ENCODE measurements around the gene MAPK8IP2. TPM values are rescaled to one million over a fixed set of nuclear protein-coding genes. Genes with fewer than 3 reads are reported as not detected.
A peak's percentile ranks its signal among the peaks of the same experiment; 100 is the strongest.

MAPK8IP2 gene
- total RNA-seq, 1 experiment from 2014 or later = 1.3 TPM

DNA sequence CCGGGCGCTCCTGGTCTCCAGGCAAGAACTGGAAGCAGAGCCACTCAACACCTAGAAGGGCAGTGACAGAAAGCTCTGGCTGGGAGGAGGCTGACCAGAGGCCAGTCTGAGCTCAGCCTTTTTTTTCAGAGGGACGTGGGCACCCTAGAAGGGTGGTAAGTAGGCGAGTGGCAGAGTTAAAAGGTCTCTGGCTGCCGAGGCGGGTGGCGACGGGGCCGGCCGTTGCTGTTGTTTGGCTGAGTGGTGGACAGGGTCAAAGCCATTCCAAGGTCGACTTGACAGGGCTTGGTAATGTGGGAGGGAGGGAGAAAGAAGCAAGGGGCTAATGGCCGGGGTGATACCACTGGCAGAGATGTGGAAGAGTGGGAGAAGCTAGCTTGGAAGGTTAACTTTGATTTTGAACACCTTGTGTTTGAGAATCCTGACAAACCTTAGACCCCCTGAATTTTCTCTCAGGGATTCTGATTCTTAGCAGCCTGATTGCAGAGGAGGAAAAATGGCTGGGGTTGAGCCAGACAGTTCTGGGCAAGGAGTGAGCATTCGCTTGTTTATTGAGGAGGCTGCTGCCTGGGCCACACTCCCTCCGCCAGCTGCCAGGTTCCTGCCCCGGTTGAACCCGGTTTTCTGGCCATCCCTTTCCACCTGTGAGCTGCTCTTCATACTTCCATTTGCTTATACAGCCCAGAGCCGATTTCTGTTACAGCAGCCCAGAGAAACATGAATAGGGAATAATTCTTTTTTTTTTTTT is 37.0 kb upstream of the MAPK8IP2 start:
- H3K4me1 ChIP-seq (ENCODE audit: low read length) = peaks cover 9% of the 10 kb centered on the region
- H4K20me1 ChIP-seq (ENCODE audit: insufficient read depth, low read depth, low read length) = no peaks in the 10 kb centered on the region
- H3K4me3 ChIP-seq (ENCODE audit: low read length) = peak overlapping the region; percentile 96
- peak overlapping the region; percentile 95 for H2AFZ ChIP-seq (ENCODE audit: low read length)
- no peak for DNase-seq
- no peaks in the 10 kb centered on the region for H3K79me2 ChIP-seq (ENCODE audit: low read length)
- H3K4me2 ChIP-seq (ENCODE audit: low read depth, low read length, poor library complexity, severe bottlenecking) = peak overlapping the region; percentile 100
- no peaks in the 10 kb centered on the region for H3K9me2 ChIP-seq (replicated peaks; ENCODE audit: insufficient read depth, low read length)
- peak overlapping the region; percentile 85 for H3K9ac ChIP-seq (ENCODE audit: low read length)
- H3K27ac ChIP-seq (ENCODE audit: low read length) = no peak overlapping the region
- H3K9me3 ChIP-seq (ENCODE audit: low read length) = no peaks in the 10 kb centered on the region
- peaks cover 2% of the 10 kb centered on the region for H3K36me3 ChIP-seq (ENCODE audit: insufficient read depth, low read length)
- H3K27me3 ChIP-seq (ENCODE audit: low read length) = no peaks in the 10 kb centered on the region

DNA sequence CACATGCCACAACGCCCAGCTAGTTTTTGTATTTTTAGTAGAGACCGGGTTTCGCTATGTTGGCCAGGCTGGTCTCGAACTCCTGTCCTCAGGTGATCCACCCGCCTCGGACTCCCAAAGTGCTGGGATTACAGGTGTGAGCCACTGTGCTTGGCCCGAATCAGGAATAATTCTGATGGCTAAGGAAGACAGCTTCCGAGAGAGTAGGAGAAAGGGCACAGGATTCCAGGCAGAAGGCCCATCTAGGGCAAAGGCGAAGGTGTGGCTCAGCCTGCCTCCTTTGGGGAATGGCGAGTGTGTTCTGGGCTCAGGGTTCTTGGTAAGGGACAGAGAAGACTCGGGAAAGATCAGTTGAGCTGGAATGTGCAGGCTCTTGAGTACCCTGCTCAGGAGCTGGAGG is 36.3 kb upstream of the MAPK8IP2 start:
- H3K9me2 ChIP-seq (replicated peaks; ENCODE audit: insufficient read depth, low read length) = no peaks in the 10 kb centered on the region
- peaks cover 9% of the 10 kb centered on the region for H3K36me3 ChIP-seq (ENCODE audit: insufficient read depth, low read length)
- H3K79me2 ChIP-seq (ENCODE audit: low read length) = no peaks in the 10 kb centered on the region
- no peaks in the 10 kb centered on the region for H3K27me3 ChIP-seq (ENCODE audit: low read length)
- no peak overlapping the region for H3K4me2 ChIP-seq (ENCODE audit: low read depth, low read length, poor library complexity, severe bottlenecking)
- DNase-seq = no peak
- H3K9me3 ChIP-seq (ENCODE audit: low read length) = no peaks in the 10 kb centered on the region
- H3K4me1 ChIP-seq (ENCODE audit: low read length) = peaks cover 9% of the 10 kb centered on the region
- H4K20me1 ChIP-seq (ENCODE audit: insufficient read depth, low read depth, low read length) = no peaks in the 10 kb centered on the region
- H3K9ac ChIP-seq (ENCODE audit: low read length) = no peak overlapping the region
- no peak overlapping the region for H2AFZ ChIP-seq (ENCODE audit: low read length)
- no peak overlapping the region for H3K27ac ChIP-seq (ENCODE audit: low read length)
- H3K4me3 ChIP-seq (ENCODE audit: low read length) = no peak overlapping the region

DNA sequence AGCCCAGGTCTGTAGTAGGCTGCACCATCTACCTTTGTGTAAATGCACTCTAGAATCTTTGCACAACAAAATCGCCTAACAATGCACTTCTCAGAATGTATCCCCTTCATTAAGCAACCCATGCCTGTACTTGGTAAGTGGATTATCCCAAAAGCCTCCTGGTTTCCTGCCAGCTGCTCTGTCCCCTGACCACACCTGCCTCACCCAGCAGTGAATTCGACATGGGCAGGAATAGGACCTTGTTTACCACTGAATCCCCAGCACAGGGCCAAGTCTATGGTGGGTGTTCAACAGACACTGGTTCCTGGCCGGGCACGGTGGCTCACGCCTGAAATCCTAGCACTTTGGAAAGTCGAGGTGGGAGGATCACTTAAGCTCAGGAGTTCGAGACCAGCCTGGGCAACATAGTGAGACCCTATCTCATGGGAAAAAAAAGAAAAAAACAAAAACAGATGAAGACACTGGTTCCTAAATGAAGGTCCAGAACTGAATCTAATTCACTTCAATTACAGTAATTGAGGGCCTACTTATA is 32.8 kb upstream of the MAPK8IP2 start:
- Histone ChIP-seq H3K4me3 (ENCODE audit: low read length) (no peak overlapping the region), H3K27me3 (ENCODE audit: low read length) (no peaks in the 10 kb centered on the region), H3K9me2 (replicated peaks; ENCODE audit: insufficient read depth, low read length) (no peaks in the 10 kb centered on the region), H2AFZ (ENCODE audit: low read length) (no peak overlapping the region), H3K4me2 (ENCODE audit: low read depth, low read length, poor library complexity, severe bottlenecking) (no peak overlapping the region), H3K36me3 (ENCODE audit: insufficient read depth, low read length) (peaks cover 21% of the 10 kb centered on the region), H3K9ac (ENCODE audit: low read length) (no peak overlapping the region), H3K4me1 (ENCODE audit: low read length) (peaks cover 9% of the 10 kb centered on the region), H3K79me2 (ENCODE audit: low read length) (no peaks in the 10 kb centered on the region), H3K27ac (ENCODE audit: low read length) (no peak overlapping the region), H3K9me3 (ENCODE audit: low read length) (no peaks in the 10 kb centered on the region), H4K20me1 (ENCODE audit: insufficient read depth, low read depth, low read length) (no peaks in the 10 kb centered on the region)
- DNase-seq = no peak

DNA sequence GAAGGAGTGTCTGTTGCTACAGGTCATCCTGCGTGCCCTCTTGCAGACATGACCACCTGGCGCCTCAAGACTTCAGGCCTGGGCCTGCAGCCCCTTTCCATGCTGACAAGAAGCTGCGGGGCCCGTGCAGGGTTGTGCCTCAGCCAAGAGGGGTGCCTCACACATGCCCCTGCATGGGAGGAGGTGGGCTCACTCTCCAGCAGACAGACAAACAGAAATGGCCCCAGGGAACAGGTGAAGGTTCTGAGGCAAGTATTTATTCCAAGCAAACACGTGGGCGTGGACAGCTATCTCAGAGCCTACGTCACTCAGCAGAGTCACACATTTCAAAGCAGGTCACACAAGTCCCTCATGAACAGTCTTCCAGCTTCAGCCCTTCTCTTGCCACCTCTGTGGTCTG is 32.0 kb upstream of the MAPK8IP2 start:
- H4K20me1 ChIP-seq (ENCODE audit: insufficient read depth, low read depth, low read length) = no peaks in the 10 kb centered on the region
- no peaks in the 10 kb centered on the region for H3K9me2 ChIP-seq (replicated peaks; ENCODE audit: insufficient read depth, low read length)
- no peak overlapping the region for H3K9ac ChIP-seq (ENCODE audit: low read length)
- no peaks in the 10 kb centered on the region for H3K79me2 ChIP-seq (ENCODE audit: low read length)
- peaks cover 21% of the 10 kb centered on the region for H3K36me3 ChIP-seq (ENCODE audit: insufficient read depth, low read length)
- H3K27me3 ChIP-seq (ENCODE audit: low read length) = no peaks in the 10 kb centered on the region
- peaks cover 2% of the 10 kb centered on the region for H3K4me1 ChIP-seq (ENCODE audit: low read length)
- DNase-seq = no peak
- no peaks in the 10 kb centered on the region for H3K9me3 ChIP-seq (ENCODE audit: low read length)
- no peak overlapping the region for H3K4me3 ChIP-seq (ENCODE audit: low read length)
- H2AFZ ChIP-seq (ENCODE audit: low read length) = no peak overlapping the region
- H3K4me2 ChIP-seq (ENCODE audit: low read depth, low read length, poor library complexity, severe bottlenecking) = no peak overlapping the region
- no peak overlapping the region for H3K27ac ChIP-seq (ENCODE audit: low read length)

DNA sequence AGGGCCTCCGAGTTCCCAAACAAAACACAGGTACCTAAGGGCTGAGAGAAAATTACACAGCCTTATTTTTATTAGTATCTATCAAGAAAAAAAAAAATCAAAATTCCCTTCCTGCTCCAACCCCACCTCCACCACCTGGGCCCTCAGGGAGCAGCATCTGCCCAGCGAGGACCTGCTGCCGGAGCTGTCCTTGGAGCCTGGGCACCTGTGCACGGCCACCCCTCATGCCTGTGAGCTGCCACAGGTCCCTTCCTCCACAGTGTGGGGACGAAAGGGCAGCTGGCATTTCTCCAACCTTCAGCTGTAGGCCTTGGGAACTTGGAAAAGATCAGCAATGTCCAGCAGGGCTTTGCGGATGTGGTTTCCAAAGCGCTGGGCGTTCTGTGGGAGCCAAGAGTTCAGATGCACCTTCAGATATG is 31.5 kb upstream of the MAPK8IP2 start:
- Histone ChIP-seq H3K4me3 (ENCODE audit: low read length) (no peak overlapping the region), H3K9me2 (replicated peaks; ENCODE audit: insufficient read depth, low read length) (no peaks in the 10 kb centered on the region), H3K4me1 (ENCODE audit: low read length) (no peaks in the 10 kb centered on the region), H3K9me3 (ENCODE audit: low read length) (no peaks in the 10 kb centered on the region), H3K4me2 (ENCODE audit: low read depth, low read length, poor library complexity, severe bottlenecking) (no peak overlapping the region), H3K36me3 (ENCODE audit: insufficient read depth, low read length) (peaks cover 21% of the 10 kb centered on the region), H3K27me3 (ENCODE audit: low read length) (no peaks in the 10 kb centered on the region), H3K79me2 (ENCODE audit: low read length) (no peaks in the 10 kb centered on the region), H2AFZ (ENCODE audit: low read length) (no peak overlapping the region), H3K9ac (ENCODE audit: low read length) (no peak overlapping the region), H3K27ac (ENCODE audit: low read length) (no peak overlapping the region), H4K20me1 (ENCODE audit: insufficient read depth, low read depth, low read length) (no peaks in the 10 kb centered on the region)
- DNase-seq = no peak

DNA sequence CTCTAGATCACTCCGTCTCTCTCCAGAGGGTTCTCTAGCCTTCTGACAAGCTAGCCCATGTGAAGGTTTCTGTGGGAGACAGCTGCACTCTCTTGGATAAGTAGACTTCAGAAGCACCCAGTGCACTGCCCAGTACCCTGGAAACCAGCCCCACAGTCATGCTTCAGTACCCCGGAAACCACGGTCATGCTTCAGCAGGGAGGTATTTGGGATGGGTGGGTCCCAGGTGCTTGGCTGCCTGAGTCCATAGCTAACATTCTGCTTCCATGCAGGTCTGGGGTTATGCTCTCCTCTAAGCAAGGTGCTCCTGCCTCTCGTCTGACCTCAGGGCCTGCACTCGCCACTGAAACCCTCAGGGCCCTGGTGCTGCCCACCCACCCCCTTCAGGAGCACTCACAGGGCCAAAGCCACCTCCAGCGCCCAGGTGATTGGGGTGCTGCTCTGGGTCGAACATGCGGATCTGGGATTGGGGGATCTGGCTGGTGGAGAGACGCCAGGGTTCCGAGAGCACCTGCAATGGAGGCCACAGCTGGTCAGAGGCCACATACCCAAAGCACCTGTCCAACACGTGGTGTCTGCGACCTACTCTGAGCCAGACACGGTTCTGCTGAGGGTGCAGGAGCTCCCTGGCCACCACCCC is 30.6 kb upstream of the MAPK8IP2 start:
- no peaks in the 10 kb centered on the region for H3K27me3 ChIP-seq (ENCODE audit: low read length)
- H3K4me3 ChIP-seq (ENCODE audit: low read length) = no peak overlapping the region
- H3K9me3 ChIP-seq (ENCODE audit: low read length) = no peaks in the 10 kb centered on the region
- no peak overlapping the region for H3K27ac ChIP-seq (ENCODE audit: low read length)
- no peak for DNase-seq
- no peak overlapping the region for H3K4me2 ChIP-seq (ENCODE audit: low read depth, low read length, poor library complexity, severe bottlenecking)
- no peaks in the 10 kb centered on the region for H3K9me2 ChIP-seq (replicated peaks; ENCODE audit: insufficient read depth, low read length)
- H2AFZ ChIP-seq (ENCODE audit: low read length) = no peak overlapping the region
- peaks cover 21% of the 10 kb centered on the region for H3K36me3 ChIP-seq (ENCODE audit: insufficient read depth, low read length)
- H3K79me2 ChIP-seq (ENCODE audit: low read length) = no peaks in the 10 kb centered on the region
- no peaks in the 10 kb centered on the region for H4K20me1 ChIP-seq (ENCODE audit: insufficient read depth, low read depth, low read length)
- no peaks in the 10 kb centered on the region for H3K4me1 ChIP-seq (ENCODE audit: low read length)
- H3K9ac ChIP-seq (ENCODE audit: low read length) = no peak overlapping the region

DNA sequence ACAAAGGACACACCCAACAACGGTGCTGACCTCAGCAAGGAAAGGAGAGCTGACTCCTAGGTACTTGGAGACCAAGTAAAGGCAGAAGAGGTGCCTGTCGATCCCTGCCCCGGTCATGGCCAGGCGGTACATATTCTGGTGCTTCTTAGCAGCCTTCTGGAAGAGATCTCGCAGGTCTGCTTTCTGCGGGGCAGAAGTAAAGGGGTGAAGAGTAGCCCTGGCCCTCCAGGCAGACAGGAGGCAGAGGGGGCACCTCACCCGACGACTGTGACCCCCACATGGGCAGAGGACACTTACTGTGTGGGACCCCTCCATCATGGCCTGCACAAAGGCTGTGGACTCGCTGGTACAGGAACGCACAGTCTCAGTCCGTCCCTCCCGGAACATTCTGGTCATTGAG is 29.7 kb upstream of the MAPK8IP2 start:
- H3K4me2 ChIP-seq (ENCODE audit: low read depth, low read length, poor library complexity, severe bottlenecking) = no peak overlapping the region
- DNase-seq = no peak
- no peaks in the 10 kb centered on the region for H3K9me3 ChIP-seq (ENCODE audit: low read length)
- H4K20me1 ChIP-seq (ENCODE audit: insufficient read depth, low read depth, low read length) = no peaks in the 10 kb centered on the region
- H3K9ac ChIP-seq (ENCODE audit: low read length) = no peak overlapping the region
- H3K27me3 ChIP-seq (ENCODE audit: low read length) = no peaks in the 10 kb centered on the region
- no peaks in the 10 kb centered on the region for H3K9me2 ChIP-seq (replicated peaks; ENCODE audit: insufficient read depth, low read length)
- H2AFZ ChIP-seq (ENCODE audit: low read length) = no peak overlapping the region
- no peaks in the 10 kb centered on the region for H3K79me2 ChIP-seq (ENCODE audit: low read length)
- H3K4me1 ChIP-seq (ENCODE audit: low read length) = no peaks in the 10 kb centered on the region
- no peak overlapping the region for H3K4me3 ChIP-seq (ENCODE audit: low read length)
- peaks cover 23% of the 10 kb centered on the region for H3K36me3 ChIP-seq (ENCODE audit: insufficient read depth, low read length)
- no peak overlapping the region for H3K27ac ChIP-seq (ENCODE audit: low read length)

DNA sequence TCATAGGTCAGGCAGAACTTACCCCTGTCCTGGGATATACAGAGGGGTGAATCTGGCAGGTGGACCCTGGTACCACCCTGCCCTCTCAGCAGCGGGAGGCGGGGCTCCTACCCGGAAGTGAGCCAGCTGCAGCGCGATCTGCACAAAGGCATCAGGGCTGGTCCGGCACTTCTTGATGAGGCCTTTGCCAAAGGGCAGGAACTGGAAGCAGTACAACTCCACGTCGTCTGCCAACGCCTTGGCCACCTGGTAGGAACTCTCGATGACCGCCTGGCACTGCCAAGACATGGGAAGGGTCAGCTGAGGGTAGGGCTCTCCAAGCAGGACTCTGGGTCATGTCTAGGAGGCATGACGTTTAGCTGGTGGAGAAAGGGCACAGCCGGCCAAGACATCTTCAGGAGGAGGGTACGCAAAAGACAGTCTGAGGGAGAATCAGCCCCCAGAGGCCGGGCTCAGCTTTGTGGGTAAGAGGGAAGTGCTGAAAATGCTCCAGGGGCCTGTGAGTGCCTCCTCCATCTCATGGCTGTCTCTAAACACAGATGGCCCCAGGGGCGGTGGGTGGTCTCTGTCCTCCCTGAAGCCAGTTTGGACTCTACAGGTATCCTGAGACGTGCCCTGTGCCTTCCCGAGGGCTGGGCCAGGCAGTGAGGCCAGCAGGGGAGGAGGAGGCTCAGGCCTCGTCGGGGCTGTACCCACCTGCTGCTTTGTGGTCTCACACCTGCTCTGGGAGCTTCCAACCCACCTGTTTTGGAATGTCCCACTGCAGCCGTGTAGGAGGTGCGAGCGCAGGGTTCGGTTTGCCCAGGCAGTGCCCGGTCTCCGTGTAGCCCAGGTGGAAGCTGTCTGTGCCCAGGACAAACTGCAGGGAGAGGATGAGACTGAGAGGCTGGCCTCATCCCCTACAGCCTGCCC is 29.1 kb upstream of the MAPK8IP2 start:
- DNase-seq = no peak
- Histone ChIP-seq H3K4me1 (ENCODE audit: low read length) (no peaks in the 10 kb centered on the region), H3K4me3 (ENCODE audit: low read length) (no peak overlapping the region), H3K27ac (ENCODE audit: low read length) (no peak overlapping the region), H3K9me3 (ENCODE audit: low read length) (no peaks in the 10 kb centered on the region), H3K4me2 (ENCODE audit: low read depth, low read length, poor library complexity, severe bottlenecking) (no peak overlapping the region), H4K20me1 (ENCODE audit: insufficient read depth, low read depth, low read length) (no peaks in the 10 kb centered on the region), H2AFZ (ENCODE audit: low read length) (no peak overlapping the region), H3K9ac (ENCODE audit: low read length) (no peak overlapping the region), H3K9me2 (replicated peaks; ENCODE audit: insufficient read depth, low read length) (no peaks in the 10 kb centered on the region), H3K36me3 (ENCODE audit: insufficient read depth, low read length) (peaks cover 27% of the 10 kb centered on the region), H3K27me3 (ENCODE audit: low read length) (no peaks in the 10 kb centered on the region), H3K79me2 (ENCODE audit: low read length) (no peaks in the 10 kb centered on the region)

Measured in Karpas-422 (cell line).